GM18867 (cell line): ENCODE measurements around the gene POFUT2.

ENCODE experiments used
- ATAC-seq: cut with Tn5 transposase; IDR thresholded peaks from one replicate; pipeline ENCODE4 v1.9.1; 2021; ENCODE audit warnings: mild to moderate bottlenecking, moderate library complexity; ENCODE audit not compliant: unreplicated experiment

The POFUT2 gene

GRCh38 chr21:45264912-45265515, 22.7 kb downstream of the POFUT2 start:
- no peak for ATAC-seq

- ATAC-seq = no peak
Measured at GRCh38 chr21:45264146-45264911, 23.4 kb downstream of the POFUT2 start.

- ATAC-seq = no peak
Measured at GRCh38 chr21:45263534-45263933, 24.2 kb downstream of the POFUT2 start.

- no peak for ATAC-seq
Measured at GRCh38 chr21:45262616-45263015, 25.1 kb downstream of the POFUT2 start.

GRCh38 chr21:45262041-45262581, 25.6 kb downstream of the POFUT2 start:
- ATAC-seq = no peak

- ATAC-seq = no peak
Measured at GRCh38 chr21:45261093-45261492, 26.6 kb downstream of the POFUT2 start.

- no peak for ATAC-seq
Measured at GRCh38 chr21:45260191-45260825, 27.4 kb downstream of the POFUT2 start.

- ATAC-seq = no peak
Measured at GRCh38 chr21:45259206-45259840, 28.4 kb downstream of the POFUT2 start.

GRCh38 chr21:45258466-45258865, 29.2 kb downstream of the POFUT2 start:
- no peak for ATAC-seq

- no peak for ATAC-seq
Measured at GRCh38 chr21:45257673-45258341, 29.9 kb downstream of the POFUT2 start.

GRCh38 chr21:45256912-45257672, 30.6 kb downstream of the POFUT2 start:
- ATAC-seq = no peak

- no peak for ATAC-seq
Measured at GRCh38 chr21:45256021-45256911, 31.4 kb downstream of the POFUT2 start.

- ATAC-seq = no peak
Measured at GRCh38 chr21:45255381-45256020, 32.2 kb downstream of the POFUT2 start.

GRCh38 chr21:45254460-45254930, 33.2 kb downstream of the POFUT2 start:
- no peak for ATAC-seq

- ATAC-seq = no peak
Measured at GRCh38 chr21:45253633-45254459, 33.8 kb downstream of the POFUT2 start.

GRCh38 chr21:45253180-45253579, 34.5 kb downstream of the POFUT2 start:
- no peak for ATAC-seq

GRCh38 chr21:45252448-45252925, 35.2 kb downstream of the POFUT2 start:
- ATAC-seq = no peak
